Measurements from ENCODE around the gene CNIH1. TPM values are rescaled to one million over a fixed set of nuclear protein-coding genes. Genes with fewer than 3 reads are reported as not detected.

The CNIH1 gene
- total and polyA plus RNA-seq, 2 of the 13 experiments (the other 11 are each of a cell fraction or from before 2014, with no cell fraction given), result 166 to 421 TPM

GRCh38 chr14:54462048-54462447 lies 20.9 kb upstream of the CNIH1 start:
- Histone ChIP-seq H3K9ac (ENCODE audit: insufficient read depth, low read depth, low read length) (no peak overlapping the region), H4K20me1 (ENCODE audit: insufficient read depth, low read length) (no peaks in the 10 kb centered on the region), H3K79me2 (ENCODE audit: insufficient read depth, low read length) (no peaks in the 10 kb centered on the region), H2AFZ (ENCODE audit: low read length) (no peak overlapping the region), H3K27ac (ENCODE audit: extremely low read length, insufficient read depth, low read length) (no peak overlapping the region), H3K9me3 (ENCODE audit: low read length) (peaks cover 19% of the 10 kb centered on the region), H3K4me3 (replicated peaks in 1 of 3; ENCODE audit: insufficient read depth in 1 of 3, low read depth in 2 of 3, low read length in 3 of 3) (no peak overlapping the region), H3K4me1 (ENCODE audit: insufficient read depth, low read length) (peaks cover 30% of the 10 kb centered on the region), H3K4me2 (ENCODE audit: low read depth, low read length) (no peak overlapping the region), H3K36me3 (replicated peaks in 1 of 2; ENCODE audit: control insufficient read depth in 1 of 2, insufficient read depth in 2 of 2, low read length in 2 of 2) (no peaks in the 10 kb centered on the region), H3K27me3 (ENCODE audit: control insufficient read depth in 1 of 2, insufficient read depth in 2 of 2, low read length in 2 of 2) (no peaks in the 10 kb centered on the region)
- FAIRE-seq (no peak), ATAC-seq (no peak), DNase-seq (ENCODE audit: low spot score) (no peak)
- POLR2A ChIA-PET, result no interaction called here
- BruUV-seq (replicated peaks), result no TSS peak
- intact Hi-C loops (cut with micrococcal nuclease; ENCODE audit: unreplicated experiment), result no loop called here
- in situ Hi-C loops (cut with HindIII; ENCODE audit: extremely low pct_ligation_motif_present, low pct_unique_long_range_greater_than_20kb), result no loop called here
- CTCF ChIA-PET (ENCODE audit: low intra/inter-chr PET ratio, low total read pairs), result no interaction called here
- 56% methylated on average over 5 of the region's 5 CpGs for WGBS (ENCODE audit: low lambda C conversion rate)
- TF ChIP-seq MBNL3 (CRISPR knock-in tag; conservative IDR thresholded peaks at IDR 0.05) (no peak), SSRP1 (CRISPR knock-in tag; IDR thresholded peaks at IDR 0.05) (no peak), MED8 (CRISPR knock-in tag; IDR thresholded peaks at IDR 0.05; ENCODE audit: insufficient replicate concordance) (no peak), ZNF749 (CRISPR knock-in tag; IDR thresholded peaks at IDR 0.05; ENCODE audit: borderline replicate concordance) (no peak), RBFOX2 (IDR thresholded peaks at IDR 0.05; ENCODE audit: low read depth, low read length) (no peak), NCOA5 (CRISPR knock-in tag; IDR thresholded peaks at IDR 0.05) (no peak), SP2 (CRISPR knock-in tag; IDR thresholded peaks at IDR 0.05) (no peak), ZBTB44 (CRISPR knock-in tag; IDR thresholded peaks at IDR 0.05) (no peak), PRDM10 (CRISPR knock-in tag; IDR thresholded peaks at IDR 0.05; ENCODE audit: low read depth) (no peak), ESRRA (CRISPR knock-in tag; IDR thresholded peaks at IDR 0.05; ENCODE audit: low read depth) (no peak), HNRNPLL (IDR thresholded peaks at IDR 0.05; ENCODE audit: low read depth, low read length, poor library complexity, severe bottlenecking) (no peak), ZNF160 (CRISPR knock-in tag; IDR thresholded peaks at IDR 0.05) (no peak)
- TF ChIP-seq, protein P1, sequence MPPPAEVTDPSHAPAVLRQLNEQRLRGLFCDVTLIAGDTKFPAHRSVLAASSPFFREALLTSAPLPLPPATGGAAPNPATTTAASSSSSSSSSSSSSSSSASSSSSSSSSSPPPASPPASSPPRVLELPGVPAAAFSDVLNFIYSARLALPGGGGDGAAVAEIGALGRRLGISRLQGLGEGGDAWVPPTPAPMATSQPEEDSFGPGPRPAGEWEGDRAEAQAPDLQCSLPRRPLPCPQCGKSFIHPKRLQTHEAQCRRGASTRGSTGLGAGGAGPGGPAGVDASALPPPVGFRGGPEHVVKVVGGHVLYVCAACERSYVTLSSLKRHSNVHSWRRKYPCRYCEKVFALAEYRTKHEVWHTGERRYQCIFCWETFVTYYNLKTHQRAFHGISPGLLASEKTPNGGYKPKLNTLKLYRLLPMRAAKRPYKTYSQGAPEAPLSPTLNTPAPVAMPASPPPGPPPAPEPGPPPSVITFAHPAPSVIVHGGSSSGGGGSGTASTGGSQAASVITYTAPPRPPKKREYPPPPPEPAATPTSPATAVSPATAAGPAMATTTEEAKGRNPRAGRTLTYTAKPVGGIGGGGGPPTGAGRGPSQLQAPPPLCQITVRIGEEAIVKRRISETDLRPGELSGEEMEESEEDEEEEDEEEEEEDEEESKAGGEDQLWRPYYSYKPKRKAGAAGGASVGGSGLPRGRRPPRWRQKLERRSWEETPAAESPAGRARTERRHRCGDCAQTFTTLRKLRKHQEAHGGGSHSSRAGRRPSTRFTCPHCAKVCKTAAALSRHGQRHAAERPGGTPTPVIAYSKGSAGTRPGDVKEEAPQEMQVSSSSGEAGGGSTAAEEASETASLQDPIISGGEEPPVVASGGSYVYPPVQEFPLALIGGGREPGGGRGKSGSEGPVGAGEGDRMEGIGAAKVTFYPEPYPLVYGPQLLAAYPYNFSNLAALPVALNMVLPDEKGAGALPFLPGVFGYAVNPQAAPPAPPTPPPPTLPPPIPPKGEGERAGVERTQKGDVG (CRISPR knock-in tag; IDR thresholded peaks at IDR 0.05; ENCODE audit: borderline replicate concordance), result no peak

Data from HepG2 (cell line).